ENCODE measurements around the gene RFTN1. TPM values are rescaled to one million over a fixed set of nuclear protein-coding genes. Genes with fewer than 3 reads are reported as not detected.

The RFTN1 gene
- total RNA-seq, 1 experiment from 2014 or later, result 4.5 TPM

DNA sequence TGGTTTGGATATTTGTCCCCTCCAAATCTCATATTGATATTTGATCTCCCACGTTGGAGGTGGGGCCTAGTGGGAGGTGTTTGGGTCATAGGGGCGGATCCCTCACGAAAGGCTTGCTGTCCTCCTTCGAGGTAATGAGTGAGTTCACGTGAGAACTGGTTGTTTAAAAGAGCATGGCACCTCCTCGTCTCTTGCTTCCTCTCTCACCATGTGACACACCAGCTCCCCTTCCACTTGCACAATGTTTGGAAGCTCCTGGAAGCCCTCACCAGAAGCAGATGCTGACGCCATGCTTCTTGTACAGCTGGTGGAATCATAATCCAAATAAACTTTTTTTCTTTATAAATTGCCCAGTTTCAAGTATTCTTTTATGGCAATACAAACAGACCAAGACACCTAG is 38.6 kb downstream of the RFTN1 start:
- Mint-ChIP-seq H3K4me1 (ENCODE audit: insufficient read depth, unreplicated experiment) (no peaks in the 10 kb centered on the region), H3K27ac (ENCODE audit: low read depth, unreplicated experiment) (no peak overlapping the region), H3K4me3 (ENCODE audit: unreplicated experiment) (no peak overlapping the region), H3K9me3 (ENCODE audit: unreplicated experiment) (peaks cover 6% of the 10 kb centered on the region), H3K27me3 (ENCODE audit: insufficient read depth, unreplicated experiment) (no peaks in the 10 kb centered on the region), H3K36me3 (ENCODE audit: insufficient read depth, unreplicated experiment) (no peaks in the 10 kb centered on the region)
- DNase-seq (ENCODE audit: unreplicated experiment), result no peak
- TF ChIP-seq, protein P1, sequence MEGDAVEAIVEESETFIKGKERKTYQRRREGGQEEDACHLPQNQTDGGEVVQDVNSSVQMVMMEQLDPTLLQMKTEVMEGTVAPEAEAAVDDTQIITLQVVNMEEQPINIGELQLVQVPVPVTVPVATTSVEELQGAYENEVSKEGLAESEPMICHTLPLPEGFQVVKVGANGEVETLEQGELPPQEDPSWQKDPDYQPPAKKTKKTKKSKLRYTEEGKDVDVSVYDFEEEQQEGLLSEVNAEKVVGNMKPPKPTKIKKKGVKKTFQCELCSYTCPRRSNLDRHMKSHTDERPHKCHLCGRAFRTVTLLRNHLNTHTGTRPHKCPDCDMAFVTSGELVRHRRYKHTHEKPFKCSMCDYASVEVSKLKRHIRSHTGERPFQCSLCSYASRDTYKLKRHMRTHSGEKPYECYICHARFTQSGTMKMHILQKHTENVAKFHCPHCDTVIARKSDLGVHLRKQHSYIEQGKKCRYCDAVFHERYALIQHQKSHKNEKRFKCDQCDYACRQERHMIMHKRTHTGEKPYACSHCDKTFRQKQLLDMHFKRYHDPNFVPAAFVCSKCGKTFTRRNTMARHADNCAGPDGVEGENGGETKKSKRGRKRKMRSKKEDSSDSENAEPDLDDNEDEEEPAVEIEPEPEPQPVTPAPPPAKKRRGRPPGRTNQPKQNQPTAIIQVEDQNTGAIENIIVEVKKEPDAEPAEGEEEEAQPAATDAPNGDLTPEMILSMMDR (IDR thresholded peaks at IDR 0.05; ENCODE audit: unreplicated experiment), result no peak
- intact Hi-C loops (cut with micrococcal nuclease), result no loop called here
- POLR2A ChIA-PET, result interaction anchor here (0.6 kb wide), 1 partner anchor 118 kb away, joined by 3 read pairs; no protein-coding TSS in a partner anchor
- CTCF ChIA-PET, result no interaction called here
- no TSS peak for BruUV-seq (replicated peaks)

DNA sequence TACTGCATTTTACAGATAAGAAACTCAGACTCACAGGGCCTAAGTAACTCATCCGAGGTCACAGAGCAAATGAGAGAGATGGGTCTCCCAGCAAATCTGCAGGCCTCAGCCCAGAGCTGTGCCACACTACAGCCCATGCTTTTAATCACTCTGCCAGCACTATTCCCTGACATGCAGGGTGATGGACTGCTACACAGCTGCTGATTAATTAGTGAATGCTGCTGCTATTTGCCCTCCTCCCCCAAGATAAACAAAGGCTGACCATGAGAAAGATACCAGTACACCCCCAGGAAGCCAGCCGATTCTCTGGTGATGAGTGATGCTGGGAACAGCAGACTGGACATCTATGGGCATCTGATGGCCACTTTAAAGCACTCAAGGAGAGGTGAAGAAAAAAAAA is 39.3 kb downstream of the RFTN1 start:
- DNase-seq (ENCODE audit: unreplicated experiment), result no peak
- peaks cover 6% of the 10 kb centered on the region for H3K9me3 Mint-ChIP-seq (ENCODE audit: unreplicated experiment)
- no peak overlapping the region for H3K27ac Mint-ChIP-seq (ENCODE audit: low read depth, unreplicated experiment)
- ChIA-PET POLR2A (no interaction called here), CTCF (interaction anchor here (0.7 kb wide), 1 partner anchor 33 kb away, joined by 3 read pairs; no protein-coding TSS in a partner anchor)
- TF ChIP-seq, protein P1 (IDR thresholded peaks at IDR 0.05; ENCODE audit: unreplicated experiment), result no peak
- intact Hi-C loops (cut with micrococcal nuclease), result no loop called here
- no peaks in the 10 kb centered on the region for H3K36me3 Mint-ChIP-seq (ENCODE audit: insufficient read depth, unreplicated experiment)
- no TSS peak for BruUV-seq (replicated peaks)
- no peaks in the 10 kb centered on the region for H3K4me1 Mint-ChIP-seq (ENCODE audit: insufficient read depth, unreplicated experiment)
- H3K27me3 Mint-ChIP-seq (ENCODE audit: insufficient read depth, unreplicated experiment), result no peaks in the 10 kb centered on the region
- no peak overlapping the region for H3K4me3 Mint-ChIP-seq (ENCODE audit: unreplicated experiment)

GRCh38 chr3:16472593-16472992 is 40.9 kb downstream of the RFTN1 start:
- POLR2A ChIA-PET, result no interaction called here
- Mint-ChIP-seq H3K4me3 (ENCODE audit: unreplicated experiment) (no peak overlapping the region), H3K36me3 (ENCODE audit: insufficient read depth, unreplicated experiment) (no peaks in the 10 kb centered on the region), H3K9me3 (ENCODE audit: unreplicated experiment) (peaks cover 6% of the 10 kb centered on the region), H3K27ac (ENCODE audit: low read depth, unreplicated experiment) (no peak overlapping the region), H3K4me1 (ENCODE audit: insufficient read depth, unreplicated experiment) (no peaks in the 10 kb centered on the region), H3K27me3 (ENCODE audit: insufficient read depth, unreplicated experiment) (no peaks in the 10 kb centered on the region)
- DNase-seq (ENCODE audit: unreplicated experiment), result no peak
- CTCF ChIA-PET, result no interaction called here
- intact Hi-C loops (cut with micrococcal nuclease), result no loop called here
- TF ChIP-seq, protein P1 (IDR thresholded peaks at IDR 0.05; ENCODE audit: unreplicated experiment), result no peak
- no TSS peak for BruUV-seq (replicated peaks)

DNA sequence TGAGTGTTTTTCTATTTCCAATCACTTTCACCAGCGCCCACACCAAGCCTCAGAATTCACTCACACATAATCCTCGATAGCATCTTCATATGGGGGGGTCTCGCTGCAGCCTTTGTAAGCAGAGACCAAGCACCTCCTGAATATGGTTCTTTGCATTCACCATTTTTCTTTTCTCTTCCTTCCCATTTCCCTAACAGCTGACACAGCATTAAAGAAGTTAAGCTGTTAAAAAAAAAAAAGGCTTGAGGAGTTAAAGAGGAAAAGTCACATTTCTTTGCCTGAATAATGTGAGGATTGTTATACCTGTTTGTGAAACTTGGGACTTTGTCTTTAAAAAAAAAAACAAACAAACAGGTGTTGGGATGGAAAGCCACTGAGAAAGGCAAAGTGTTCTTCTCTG is 41.6 kb downstream of the RFTN1 start:
- Mint-ChIP-seq H3K4me3 (ENCODE audit: unreplicated experiment) (no peak overlapping the region), H3K9me3 (ENCODE audit: unreplicated experiment) (peaks cover 6% of the 10 kb centered on the region), H3K27ac (ENCODE audit: low read depth, unreplicated experiment) (no peak overlapping the region), H3K36me3 (ENCODE audit: insufficient read depth, unreplicated experiment) (no peaks in the 10 kb centered on the region), H3K4me1 (ENCODE audit: insufficient read depth, unreplicated experiment) (no peaks in the 10 kb centered on the region), H3K27me3 (ENCODE audit: insufficient read depth, unreplicated experiment) (no peaks in the 10 kb centered on the region)
- TF ChIP-seq, protein P1 (IDR thresholded peaks at IDR 0.05; ENCODE audit: unreplicated experiment), result no peak
- POLR2A ChIA-PET, result no interaction called here
- intact Hi-C loops (cut with micrococcal nuclease), result no loop called here
- DNase-seq (ENCODE audit: unreplicated experiment), result no peak
- CTCF ChIA-PET, result no interaction called here
- no TSS peak for BruUV-seq (replicated peaks)
